Muscle of back (tissue), 11 donors: ENCODE data around the gene PDGFC. TPM values are rescaled to one million over a fixed set of nuclear protein-coding genes. Genes with fewer than 3 reads are reported as not detected.
A peak's percentile ranks its signal among the peaks of the same experiment; 100 is the strongest.

Experiments
- DNase-seq, 3 donors: peaks; one replicate each; pipeline versions ENCODE4 v3.0.0 to v3.0.0-alpha.2; 2013
- polyA plus RNA-seq, 10 donors: library from polyadenylated mRNA; unstranded; fragments of 120-200 nt; gene quantifications; one replicate each; pipeline ENCODE4 v1.2.1, GENCODE V29; 2013; ENCODE audit not compliant: insufficient read length in 10 of 10

The PDGFC gene
- polyA plus RNA-seq, 10 donors: 23.6 to 42.0 (median 30.8) TPM

GRCh38 chr4:156976147-156976546 lies 4.5 kb upstream of the PDGFC start:
- no peak for DNase-seq

DNA sequence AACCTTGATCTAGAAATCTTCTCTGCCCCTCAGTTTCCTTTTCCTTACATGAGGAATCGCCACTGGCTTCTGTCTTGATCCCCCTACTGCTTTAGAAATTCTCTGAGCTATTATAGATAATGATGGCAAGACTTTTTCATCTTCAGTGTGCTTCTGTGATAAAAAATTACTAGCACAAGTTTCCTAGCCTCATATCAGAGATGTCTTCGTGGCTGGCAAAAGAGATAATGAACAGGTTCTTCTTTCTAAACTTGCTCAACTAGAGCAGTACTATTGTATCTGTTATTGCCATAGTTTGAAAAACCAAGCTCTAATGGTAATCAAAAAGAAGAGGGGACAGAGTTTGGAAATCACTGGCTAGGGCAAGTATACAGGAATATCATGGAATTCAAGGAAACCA lies 4.1 kb upstream of the PDGFC start:
- DNase-seq: no peak

GRCh38 chr4:156974264-156974663 lies 2.7 kb upstream of the PDGFC start:
- peak in 1 of 3 donors; percentile 65 for DNase-seq

GRCh38 chr4:156972379-156973015 lies 898 bp upstream of the PDGFC start:
- DNase-seq: no peak

DNA sequence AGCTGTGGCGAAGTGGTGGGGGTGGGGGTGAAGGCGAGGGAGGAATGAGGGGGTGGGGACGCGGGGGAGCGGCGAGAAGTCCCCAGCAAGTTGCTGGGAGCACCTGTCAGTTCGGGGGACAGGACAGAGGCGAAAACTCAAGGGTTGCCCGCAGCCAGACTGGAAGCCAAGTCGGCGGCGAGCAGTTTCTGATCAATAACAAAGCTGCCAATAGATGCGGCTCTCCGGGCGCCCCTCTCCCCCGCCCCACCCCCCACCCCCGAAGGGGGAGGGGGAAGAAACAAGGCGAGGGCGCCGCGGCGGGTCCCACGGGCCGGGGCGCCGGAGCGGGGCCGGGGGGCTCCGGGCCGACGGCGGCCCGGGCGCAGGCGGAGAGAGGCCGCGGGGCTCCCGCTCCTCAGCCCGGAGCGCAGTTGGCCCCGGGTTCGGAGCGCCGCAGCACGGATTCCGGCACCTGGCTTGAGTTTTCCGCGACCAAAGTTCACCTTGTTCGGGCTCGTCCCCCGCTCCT lies 379 bp downstream of the PDGFC start:
- peak in 1 of 3 donors; percentile 16 for DNase-seq

- peak; percentile 54 to 82 (median 62) for DNase-seq
These were observed 966 bp downstream of the PDGFC start for GRCh38 chr4:156970501-156971164.

- DNase-seq: peak in 1 of 3 donors; percentile 20
These were observed 1.7 kb downstream of the PDGFC start for GRCh38 chr4:156969911-156970310.

- no peak for DNase-seq
These were observed 2.5 kb downstream of the PDGFC start for GRCh38 chr4:156969101-156969500.

DNA sequence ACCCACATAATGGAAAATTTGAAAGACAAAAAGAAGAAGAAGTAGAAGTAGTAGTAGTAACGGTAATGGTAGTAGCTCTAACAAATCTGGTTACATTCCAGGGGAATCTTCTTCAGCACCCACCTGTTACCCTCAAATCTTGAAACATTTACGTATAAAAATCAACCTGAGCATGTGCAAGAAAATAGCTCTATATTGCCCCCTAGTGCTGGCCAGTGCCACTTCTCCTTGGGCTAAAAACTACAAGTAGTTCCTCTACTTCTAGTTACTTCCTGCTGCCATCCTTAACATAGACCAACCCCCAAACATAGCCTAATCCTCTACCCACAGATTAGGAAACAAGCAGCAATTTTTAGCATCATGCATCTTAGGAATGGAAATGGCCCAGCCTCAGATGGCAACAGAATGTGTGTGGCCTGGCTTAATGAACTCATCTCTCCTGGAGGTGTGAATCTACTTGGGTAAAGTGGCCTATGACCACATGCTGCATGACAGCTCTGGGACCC lies 3.1 kb downstream of the PDGFC start:
- DNase-seq: peak; percentile 70 to 82 (median 74)

GRCh38 chr4:156966836-156967235 lies 4.8 kb downstream of the PDGFC start:
- DNase-seq: no peak

DNA sequence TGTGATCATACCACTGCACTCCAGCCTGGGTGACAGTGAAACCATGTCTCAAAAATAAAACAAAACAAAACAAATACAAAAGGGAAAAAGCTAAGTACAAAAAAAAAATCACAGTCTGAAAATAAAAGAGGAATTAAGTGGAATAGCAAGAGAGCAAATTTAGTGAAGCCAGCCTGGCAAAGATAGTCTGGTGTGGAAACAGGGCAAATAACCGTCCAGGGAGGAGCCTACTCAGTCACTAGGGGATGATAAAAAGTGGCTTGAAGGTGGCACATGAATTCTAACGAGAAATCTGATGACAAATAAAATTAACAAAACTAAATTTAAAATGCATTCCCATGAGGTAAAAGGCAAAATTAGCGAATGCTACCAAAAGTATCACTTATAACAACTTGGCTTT lies 8.2 kb downstream of the PDGFC start:
- DNase-seq: no peak

GRCh38 chr4:156962528-156962974 lies 9.0 kb downstream of the PDGFC start:
- peak in 1 of 3 donors; percentile 51 for DNase-seq

- no peak for DNase-seq
These were observed 9.6 kb downstream of the PDGFC start for GRCh38 chr4:156962058-156962358.

DNA sequence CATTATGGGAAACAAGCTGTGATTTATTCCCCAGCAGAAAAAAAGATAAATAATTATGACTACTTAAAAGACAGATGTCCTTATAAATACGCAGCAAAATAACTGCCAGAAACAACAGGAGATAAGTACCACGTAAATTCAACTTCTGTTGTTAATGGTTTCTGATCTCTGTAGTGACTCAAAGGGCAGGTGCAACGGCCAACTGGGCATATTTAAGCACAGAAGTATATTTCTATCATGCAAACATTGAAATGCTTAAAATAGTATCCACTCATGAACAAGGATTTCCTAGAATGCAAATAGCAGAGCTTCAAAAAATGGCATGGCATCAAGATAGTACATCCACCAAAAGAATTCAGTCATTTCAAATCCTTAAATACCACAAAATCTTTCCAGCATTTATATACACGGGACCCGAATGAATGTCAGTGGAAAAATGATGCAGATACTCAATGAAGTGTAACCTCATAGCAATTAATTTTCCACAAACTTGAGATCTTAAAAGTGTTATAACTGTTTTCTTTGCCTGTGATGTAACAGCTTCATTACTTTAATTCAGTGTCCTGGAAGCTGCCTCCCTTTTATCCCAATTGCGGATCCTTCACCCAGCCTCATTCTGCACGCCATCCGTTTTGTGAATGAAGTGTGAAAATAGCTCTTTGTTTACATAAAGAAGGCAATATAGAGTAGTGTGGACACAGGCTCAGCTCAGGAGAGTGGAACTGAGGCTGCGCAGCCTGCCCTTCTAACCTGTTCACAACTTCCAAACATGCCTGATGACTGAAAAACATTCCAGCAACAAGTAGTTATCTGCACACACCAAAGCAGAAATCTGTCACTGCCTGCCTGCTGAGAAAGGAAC lies 10.2 kb downstream of the PDGFC start:
- no peak for DNase-seq

DNA sequence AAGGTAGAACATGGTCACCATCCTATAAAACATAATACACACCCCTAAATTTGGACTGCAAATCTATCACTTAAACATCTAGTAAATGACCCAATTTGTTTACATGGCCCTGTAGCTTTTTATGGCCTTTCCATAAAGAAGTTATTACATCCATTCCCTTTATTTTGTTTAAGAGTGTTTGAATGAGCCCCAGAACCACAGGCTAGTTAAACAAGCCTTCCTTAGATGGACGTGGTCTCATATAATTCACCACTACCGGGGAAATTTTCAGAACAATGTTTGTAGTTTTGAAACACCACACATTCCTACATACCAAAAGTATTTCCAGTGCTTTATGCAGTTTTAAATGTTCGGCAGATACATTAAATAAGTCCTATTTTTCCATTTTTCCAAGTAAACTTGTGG lies 12.3 kb downstream of the PDGFC start:
- peak in 1 of 3 donors; percentile 38 for DNase-seq

DNA sequence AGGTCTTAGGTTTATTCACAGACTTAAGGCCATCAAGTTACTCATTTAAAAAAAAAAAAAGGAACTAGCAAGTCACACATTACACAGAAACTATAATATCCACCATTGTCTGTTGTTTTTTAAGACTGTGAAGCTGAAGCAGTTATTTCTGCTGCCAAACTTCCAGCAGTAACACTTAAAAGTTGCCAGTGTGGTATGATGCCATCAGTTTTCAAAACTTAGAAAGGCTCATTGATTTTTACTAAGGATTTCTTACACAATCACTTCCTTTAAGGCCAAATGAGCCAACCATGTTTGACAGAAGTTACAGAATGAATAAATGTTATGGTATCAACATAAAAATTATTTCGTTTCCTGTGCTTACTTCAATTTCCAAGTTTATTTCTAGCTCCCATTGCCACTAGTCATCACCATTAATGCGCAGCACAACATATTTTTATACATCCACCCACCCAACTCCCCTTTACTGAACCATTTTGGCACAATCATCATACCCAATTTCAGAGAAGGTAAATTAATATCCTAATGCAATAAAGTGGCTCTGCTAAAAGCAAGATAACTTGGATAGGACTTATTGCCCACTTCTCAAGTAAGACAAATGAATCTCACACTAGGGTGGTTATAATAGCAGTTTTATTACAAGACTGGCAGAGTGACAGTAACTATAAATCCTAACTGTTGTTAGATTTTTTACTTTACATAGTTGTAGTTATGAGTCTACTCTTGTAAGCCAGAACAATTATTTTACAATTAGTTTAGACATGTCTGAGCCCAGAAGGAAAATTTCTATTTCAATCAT lies 13.1 kb downstream of the PDGFC start:
- no peak for DNase-seq

- DNase-seq: no peak
These were observed 14.0 kb downstream of the PDGFC start for GRCh38 chr4:156957556-156957955.

DNA sequence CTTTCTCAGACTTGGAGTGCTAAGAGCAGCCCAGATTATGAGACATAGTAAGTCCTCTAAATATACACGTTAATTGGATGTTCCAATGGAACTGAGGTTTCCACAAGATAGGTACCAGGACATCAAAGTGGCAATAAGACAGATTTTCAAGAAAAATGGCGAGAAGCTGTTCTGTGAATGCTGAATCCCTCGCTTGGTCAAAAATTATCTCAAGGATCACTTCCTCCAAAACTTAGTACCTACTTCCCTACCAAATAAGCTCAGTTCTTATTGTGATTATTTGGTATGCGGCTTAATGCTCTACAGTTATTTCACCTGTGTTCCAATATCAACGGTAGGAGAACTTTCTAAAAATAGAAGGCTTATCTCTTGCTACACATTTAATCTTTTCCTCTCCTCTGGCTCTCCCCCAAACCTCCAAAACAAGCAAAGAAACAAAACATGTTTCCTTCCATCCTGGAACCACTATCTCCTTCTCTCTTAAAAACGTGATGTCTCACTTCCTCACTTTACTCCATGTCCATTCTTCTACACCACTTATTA lies 14.7 kb downstream of the PDGFC start:
- DNase-seq: no peak

DNA sequence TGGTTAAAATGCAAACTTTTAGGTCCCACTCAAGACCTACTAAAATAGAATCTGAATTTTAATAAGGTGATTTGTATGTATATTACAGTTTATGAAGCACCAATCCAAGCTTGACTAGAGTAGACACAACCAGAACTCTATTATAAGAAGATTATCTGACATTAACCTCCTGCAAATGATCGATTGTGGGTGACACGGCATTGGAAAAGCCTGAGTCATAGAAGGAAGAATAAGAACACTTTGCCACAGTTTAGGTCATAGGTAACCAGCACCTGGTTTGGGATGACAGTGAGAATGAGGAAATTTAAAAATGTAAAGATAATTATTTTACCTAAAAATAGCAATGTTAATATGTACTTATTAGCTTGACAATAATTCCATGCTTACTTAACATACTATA lies 15.2 kb downstream of the PDGFC start:
- no peak for DNase-seq

GRCh38 chr4:156954587-156954986 lies 17.0 kb downstream of the PDGFC start:
- no peak for DNase-seq

- no peak for DNase-seq
These were observed 17.6 kb downstream of the PDGFC start for GRCh38 chr4:156953951-156954350.
